NCI-H774 (cell line): Measurements from ENCODE around the gene HAGH.

Experiments used
- DNase-seq: peaks from one replicate; lab custom pipeline; 2025; lab: John Stamatoyannopoulos, UW

Gene HAGH

DNA sequence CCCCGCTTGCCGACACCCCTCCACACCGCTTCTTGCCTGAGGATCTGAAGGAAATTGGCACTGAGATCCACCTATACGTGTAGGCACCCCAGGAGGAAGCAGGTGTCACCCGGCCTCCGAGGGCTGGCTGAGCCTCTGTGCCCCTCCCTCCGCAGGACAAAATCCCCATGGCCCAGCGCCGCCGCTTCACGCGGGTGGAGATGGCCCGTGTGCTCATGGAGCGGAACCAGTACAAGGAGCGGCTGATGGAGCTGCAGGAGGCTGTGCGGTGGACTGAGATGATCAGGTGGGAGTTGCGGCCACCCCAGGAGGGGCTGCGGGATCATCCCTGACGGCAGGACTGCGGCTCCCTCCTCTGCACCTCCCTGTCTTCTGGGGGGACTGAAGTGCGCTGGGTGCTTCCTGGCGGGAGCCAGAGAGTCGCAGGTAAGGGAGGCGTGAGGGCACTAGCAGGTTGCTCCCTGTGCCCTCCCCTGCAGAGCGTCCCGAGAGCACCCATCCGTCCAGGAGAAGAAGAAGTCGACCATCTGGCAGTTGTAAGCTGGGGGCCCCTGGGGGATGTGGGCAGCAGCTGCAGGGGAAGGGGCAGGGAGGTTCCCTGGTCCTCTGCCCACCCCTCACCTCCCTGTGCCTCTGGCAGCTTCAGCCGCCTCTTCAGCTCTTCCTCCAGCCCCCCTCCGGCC, 64.3 kb downstream of the HAGH start:
- no peak for DNase-seq

DNA sequence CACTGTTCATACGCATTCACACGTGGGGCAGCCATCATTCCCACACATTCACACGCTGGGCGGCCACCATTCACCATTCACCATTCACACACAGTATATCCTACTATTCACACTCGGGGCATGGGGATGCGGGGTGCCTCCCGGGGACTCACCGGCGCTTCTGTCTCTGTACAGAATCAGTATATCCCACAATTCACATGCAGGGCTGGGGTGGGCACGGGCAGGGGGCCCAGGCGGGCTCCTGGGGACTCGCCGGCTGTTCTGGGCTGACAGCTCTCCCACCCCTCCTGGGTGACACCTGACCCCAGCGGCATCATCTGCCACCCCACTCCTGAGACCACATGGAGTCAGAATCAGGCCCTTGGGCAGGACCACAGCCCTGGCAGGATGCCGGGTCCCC, 64.9 kb downstream of the HAGH start:
- no peak for DNase-seq

DNA sequence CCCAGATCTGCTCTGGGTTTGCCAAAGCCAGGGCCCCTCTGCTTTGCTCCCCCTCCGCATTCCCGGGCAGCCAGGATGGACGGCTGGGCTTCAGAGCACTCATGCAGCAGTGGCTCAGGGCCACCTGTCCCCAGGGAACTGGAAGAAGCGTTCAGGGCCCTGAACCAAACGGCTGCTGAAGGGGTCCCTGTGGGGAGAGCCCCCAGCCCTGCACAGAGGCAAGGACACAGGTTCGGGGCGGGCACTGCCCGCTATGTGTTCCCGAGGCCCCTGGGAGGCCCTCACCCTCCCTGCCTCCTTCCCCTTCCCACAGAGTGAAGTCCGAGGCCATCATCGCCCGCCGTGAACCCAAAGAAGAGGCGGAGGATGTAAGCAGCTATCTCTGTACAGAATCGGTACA, 65.7 kb downstream of the HAGH start:
- DNase-seq, result no peak

DNA sequence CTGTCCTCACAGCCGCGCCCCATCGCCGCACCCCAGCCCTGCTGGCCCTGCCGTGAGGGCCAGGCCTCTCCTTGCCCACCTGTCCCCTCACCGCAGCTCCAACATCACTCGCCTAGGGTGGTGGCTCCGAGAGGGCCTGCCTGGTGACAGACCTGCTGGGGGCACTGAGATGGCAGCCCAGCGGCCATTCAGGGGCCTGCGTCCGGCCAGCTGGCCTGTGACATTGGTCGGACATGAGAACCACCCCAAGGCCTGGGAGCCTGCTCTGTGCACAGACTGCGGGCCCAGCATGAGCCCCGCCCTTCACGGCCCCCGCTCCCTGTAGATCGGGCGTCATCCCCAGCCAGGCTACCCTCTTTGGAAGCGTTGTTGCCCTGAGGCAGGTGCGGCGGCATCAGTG, 67.1 kb downstream of the HAGH start:
- no peak for DNase-seq

DNA sequence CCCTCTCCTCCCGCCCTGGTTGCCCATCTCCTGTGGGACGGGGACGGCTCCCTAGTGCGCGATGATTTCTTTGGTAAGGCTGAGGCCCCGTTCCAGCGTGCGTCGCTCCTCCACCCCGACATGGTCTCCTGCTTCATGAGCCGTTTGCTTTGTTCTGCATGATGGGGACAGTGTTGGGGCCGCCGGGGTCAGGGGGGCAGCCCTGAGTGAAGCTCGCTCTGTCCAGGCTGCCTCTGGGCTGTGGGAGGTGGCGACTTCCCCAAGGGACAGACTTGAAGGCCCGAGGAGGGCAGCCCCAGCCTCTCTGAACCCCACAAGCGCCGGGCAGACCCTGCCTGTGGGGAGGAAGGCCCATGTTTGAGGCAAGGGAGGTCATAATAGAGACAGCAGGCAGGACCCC, 67.7 kb downstream of the HAGH start:
- DNase-seq, result no peak

DNA sequence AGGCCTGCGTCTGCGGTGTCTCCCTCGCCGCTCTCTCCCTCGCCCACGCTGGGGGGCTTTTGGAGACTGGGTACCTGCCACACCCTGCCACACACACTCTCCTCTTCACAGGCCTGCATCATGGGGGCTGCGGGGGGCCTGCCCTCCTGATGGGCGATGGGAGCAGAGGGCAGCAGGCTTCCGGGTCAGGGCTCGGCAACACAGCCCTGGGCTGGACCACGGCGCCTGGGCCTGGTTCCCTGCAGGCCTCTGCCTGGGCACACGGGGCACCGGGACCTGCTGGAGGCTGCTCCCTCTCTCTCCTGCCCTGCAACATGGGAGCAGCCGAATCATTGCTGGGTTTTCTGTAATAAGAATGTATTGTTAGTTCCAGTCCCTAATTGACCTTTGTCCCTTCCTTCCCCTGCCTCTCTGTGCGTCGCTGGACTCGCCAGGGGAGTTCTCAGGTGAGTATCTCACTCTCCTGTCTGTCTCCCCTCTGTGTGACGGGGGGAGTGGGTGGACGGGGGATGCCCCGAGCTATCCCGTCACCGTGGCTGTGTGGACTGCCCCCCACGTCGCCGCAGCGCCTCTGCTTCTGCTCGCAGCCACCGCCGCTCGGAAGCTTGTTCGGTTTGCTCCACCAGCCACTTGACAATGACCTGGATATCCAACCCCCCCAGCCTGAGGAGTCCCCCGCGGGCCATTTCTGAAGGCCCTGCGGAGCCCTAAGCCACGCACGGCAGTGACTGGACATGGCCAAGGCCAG, 68.7 kb downstream of the HAGH start:
- DNase-seq, result no peak
